K562 (cell line): Measurements from ENCODE around the gene DHX32. TPM values are rescaled to one million over a fixed set of nuclear protein-coding genes. Genes with fewer than 3 reads are reported as not detected.
A peak's percentile ranks its signal among the peaks of the same experiment; 100 is the strongest.

Experiments
- ATF7 ChIP-seq: fragments of 450-650 bp; IDR thresholded peaks from 2 replicates; pipeline ENCODE4 v1.7.1; 2014; ENCODE audit warnings: mild to moderate bottlenecking, moderate library complexity
- BCLAF1 ChIP-seq, 2 experiments: fragments of 450-650 bp in 1 of 2; IDR thresholded peaks; 2 replicates each; pipeline ENCODE4 v1.6.1; 2011 to 2017; ENCODE audit warnings: low read depth in 2 of 2, antibody characterized with exemption in 1 of 2, borderline replicate concordance in 1 of 2, low read length in 1 of 2, mild to moderate bottlenecking in 1 of 2, mixed read lengths in 1 of 2; ENCODE audit not compliant: control insufficient read depth in 1 of 2
- HNRNPH1 ChIP-seq: fragments of 200-400 bp; formaldehyde crosslinking; optimal IDR thresholded peaks from 2 replicates; pipeline ENCODE3; 2017; ENCODE audit warnings: low read depth, mild to moderate bottlenecking, low read length, moderate library complexity
- KAT7 ChIP-seq: sonication (generic); formaldehyde crosslinking; IDR thresholded peaks from 2 replicates; pipeline ENCODE4 v1.8.0; 2022; ENCODE audit warnings: missing genetic modification reagents, mild to moderate bottlenecking, borderline replicate concordance
- MXI1 ChIP-seq: IDR thresholded peaks from 2 replicates; pipeline ENCODE4 v1.6.1; 2011; ENCODE audit warnings: low read depth, mild to moderate bottlenecking, improper control_type of control experiment, low read length
- POLR2B ChIP-seq: fragments of 450-650 bp; IDR thresholded peaks from 2 replicates; pipeline ENCODE4 v1.6.1; 2018; ENCODE audit warnings: low read depth; ENCODE audit not compliant: partially characterized antibody
- RB1 ChIP-seq: fragments of 450-650 bp; IDR thresholded peaks from 2 replicates; pipeline ENCODE4 v1.6.1; 2017; ENCODE audit warnings: low read depth, mild to moderate bottlenecking
- RBBP5 ChIP-seq: fragments of 200-600 bp; sonication (generic); IDR thresholded peaks from 2 replicates; pipeline ENCODE4 v1.6.1; 2012; ENCODE audit warnings: borderline replicate concordance, mild to moderate bottlenecking, low read length, control low read depth, inconsistent platforms; ENCODE audit not compliant: insufficient read depth, poor library complexity, severe bottlenecking
- RBFOX2 ChIP-seq: fragments of 200-400 bp; formaldehyde crosslinking; IDR thresholded peaks from 2 replicates; pipeline ENCODE4 v1.6.1; 2017; ENCODE audit warnings: low read depth, mild to moderate bottlenecking, low read length, moderate library complexity
- RCOR1 ChIP-seq, 2 experiments: IDR thresholded peaks; 2 replicates each; pipeline ENCODE4 v1.6.1; 2012; ENCODE audit warnings: low read depth in 2 of 2, low read length in 2 of 2, borderline replicate concordance in 1 of 2, improper control_type of control experiment in 1 of 2
- SIX5 ChIP-seq, 2 experiments: IDR thresholded peaks; 2 replicates each; pipeline ENCODE4 v1.6.1; 2011; ENCODE audit warnings: low read length in 2 of 2, borderline replicate concordance in 1 of 2, low read depth in 1 of 2, mild to moderate bottlenecking in 1 of 2, moderate library complexity in 1 of 2; ENCODE audit not compliant: insufficient read depth in 1 of 2
- TCF7L2 ChIP-seq: fragments of 150-350 bp; IDR thresholded peaks from 2 replicates; pipeline ENCODE4 v1.6.1; 2016; ENCODE audit warnings: low read depth, mild to moderate bottlenecking, low read length, moderate library complexity
- TEAD1 ChIP-seq, 2 experiments: fragments of 450-650 bp in 1 of 2; sonication (generic) in 1 of 2; formaldehyde crosslinking; IDR thresholded peaks; 2 replicates each; pipeline versions ENCODE4 v1.4.0 to v1.8.0; 2020 to 2022; ENCODE audit warnings: mild to moderate bottlenecking in 2 of 2, missing genetic modification reagents in 1 of 2
- ZBTB7A ChIP-seq: IDR thresholded peaks from 2 replicates; pipeline ENCODE4 v1.6.1; 2011; ENCODE audit warnings: low read depth, mild to moderate bottlenecking, low read length, moderate library complexity, borderline replicate concordance; ENCODE audit not compliant: control insufficient read depth
- polyA plus RNA-seq, 8 experiments: library from polyadenylated mRNA; depleted of rRNA in 4 of 8; stranded (reverse) in 5 of 8; unstranded in 3 of 8; fragments of >200 nt; fragmentation: Nextera tagmentation in 2 of 8; fragmentation: Illumina TruSeq in 1 of 8; extraction: Ambion mirVana in 2 of 8; extraction: Trizol in 1 of 8; gene quantifications; 2 replicates each; pipeline versions ENCODE4 v1.2.1 to v1.2.3, GENCODE V29; 2011 to 2014; ENCODE audit warnings: inconsistent platforms in 1 of 8, missing spikeins in 1 of 8
- total RNA-seq, 7 experiments: library from RNA; depleted of rRNA in 6 of 7; stranded (reverse); fragments of >200 nt in 6 of 7; fragmentation: Illumina TruSeq in 2 of 7; extraction: Trizol in 2 of 7; gene quantifications; 2 replicates each; pipeline versions ENCODE4 v1.2.1 to v1.2.3, GENCODE V29; 2011 to 2021; ENCODE audit warnings: low replicate concordance in 1 of 7
- TF ChIP-seq, protein P1 (sequence below): fragments of 450-650 bp; formaldehyde crosslinking; IDR thresholded peaks from 2 replicates; pipeline ENCODE4 v1.4.0; 2020; ENCODE audit warnings: mild to moderate bottlenecking, moderate library complexity
- TF ChIP-seq, protein P2 (sequence below): sonication (generic); formaldehyde crosslinking; IDR thresholded peaks from 2 replicates; pipeline ENCODE4 v1.8.0; 2023; ENCODE audit warnings: mild to moderate bottlenecking, missing genetic modification reagents

Gene DHX32
- total and polyA plus RNA-seq, 9 of the 15 experiments (the other 6 are each of a cell fraction or from before 2014, with no cell fraction given) = 5.8 to 23.5 (median 17.5) TPM

DNA sequence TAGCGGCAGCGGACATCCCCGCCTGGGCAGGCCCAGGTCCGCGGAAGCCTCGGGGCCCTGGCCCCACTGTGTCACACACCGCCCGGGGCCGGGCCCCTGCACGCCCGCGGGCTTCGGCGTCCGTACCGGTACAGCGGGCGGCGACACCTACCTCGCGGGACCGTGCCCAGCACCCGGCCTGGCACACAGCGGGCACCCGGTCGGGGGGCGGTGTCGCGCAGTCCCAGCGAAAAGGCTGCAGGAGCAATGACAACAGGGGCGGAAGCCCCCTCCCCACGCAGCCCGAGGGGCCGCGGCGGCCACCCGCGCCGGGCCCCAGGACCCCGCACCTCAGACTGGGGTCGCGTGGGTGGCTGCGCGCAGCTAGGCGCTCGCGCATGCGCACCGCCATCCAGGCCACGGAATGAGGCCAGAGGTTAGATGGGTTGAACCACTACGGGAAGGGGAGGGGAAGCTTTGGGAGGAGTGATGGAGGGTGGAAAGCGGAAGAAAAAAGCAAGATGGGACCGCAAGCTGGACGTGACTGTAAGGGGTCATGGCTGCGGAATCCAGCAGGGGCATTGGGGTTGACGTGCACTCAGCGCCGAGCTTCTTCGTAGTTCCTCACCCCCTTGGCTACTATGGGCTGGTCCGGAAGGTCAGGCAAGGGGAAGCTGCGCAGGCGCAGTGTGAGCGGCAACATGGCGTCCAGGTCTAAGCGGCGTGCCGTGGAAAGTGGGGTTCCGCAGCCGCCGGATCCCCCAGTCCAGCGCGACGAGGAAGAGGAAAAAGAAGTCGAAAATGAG is 58.0 kb downstream of the DHX32 start, which contains the start of the genes BCCIP and UROS (continued):
- TF ChIP-seq BCLAF1 (IDR thresholded peaks at IDR 0.05; ENCODE audit: borderline replicate concordance in 1 of 2, control insufficient read depth in 1 of 2, low read depth in 2 of 2, low read length in 1 of 2) (peak in 1 of 2 experiments; percentile 99; a peak in 2 of 4 replicates), HNRNPH1 (no peak), POLR2B (peak; percentile 63), RB1 (peak; percentile 24; the same call in 1 of the 2 replicates), MXI1 (peak; percentile 64; the same call in 1 of the 2 replicates), SIX5 (IDR thresholded peaks at IDR 0.05; ENCODE audit: borderline replicate concordance in 1 of 2, insufficient read depth in 1 of 2, low read depth in 1 of 2, low read length in 2 of 2) (peak; percentile 21 to 47; a peak in 3 of 4 replicates), RCOR1 (IDR thresholded peaks at IDR 0.05; ENCODE audit: borderline replicate concordance in 1 of 2, low read depth in 2 of 2, low read length in 2 of 2) (no peak), RBBP5 (peak; percentile 70), ATF7 (peak; percentile 100), RBFOX2 (peak; percentile 80), ZBTB7A (peak; percentile 62; the same call in 1 of the 2 replicates), KAT7 (0 out of 2 replicates have a peak, but pooled peaks have one; percentile 56), TEAD1 (CRISPR knock-in tag; IDR thresholded peaks at IDR 0.05) (peak in 1 of 2 experiments; percentile 67; a peak in 2 of 4 replicates), TCF7L2 (peak; percentile 91)
- TF ChIP-seq, protein P1, sequence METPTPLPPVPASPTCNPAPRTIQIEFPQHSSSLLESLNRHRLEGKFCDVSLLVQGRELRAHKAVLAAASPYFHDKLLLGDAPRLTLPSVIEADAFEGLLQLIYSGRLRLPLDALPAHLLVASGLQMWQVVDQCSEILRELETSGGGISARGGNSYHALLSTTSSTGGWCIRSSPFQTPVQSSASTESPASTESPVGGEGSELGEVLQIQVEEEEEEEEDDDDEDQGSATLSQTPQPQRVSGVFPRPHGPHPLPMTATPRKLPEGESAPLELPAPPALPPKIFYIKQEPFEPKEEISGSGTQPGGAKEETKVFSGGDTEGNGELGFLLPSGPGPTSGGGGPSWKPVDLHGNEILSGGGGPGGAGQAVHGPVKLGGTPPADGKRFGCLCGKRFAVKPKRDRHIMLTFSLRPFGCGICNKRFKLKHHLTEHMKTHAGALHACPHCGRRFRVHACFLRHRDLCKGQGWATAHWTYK = peak; percentile 95
- TF ChIP-seq, protein P2, sequence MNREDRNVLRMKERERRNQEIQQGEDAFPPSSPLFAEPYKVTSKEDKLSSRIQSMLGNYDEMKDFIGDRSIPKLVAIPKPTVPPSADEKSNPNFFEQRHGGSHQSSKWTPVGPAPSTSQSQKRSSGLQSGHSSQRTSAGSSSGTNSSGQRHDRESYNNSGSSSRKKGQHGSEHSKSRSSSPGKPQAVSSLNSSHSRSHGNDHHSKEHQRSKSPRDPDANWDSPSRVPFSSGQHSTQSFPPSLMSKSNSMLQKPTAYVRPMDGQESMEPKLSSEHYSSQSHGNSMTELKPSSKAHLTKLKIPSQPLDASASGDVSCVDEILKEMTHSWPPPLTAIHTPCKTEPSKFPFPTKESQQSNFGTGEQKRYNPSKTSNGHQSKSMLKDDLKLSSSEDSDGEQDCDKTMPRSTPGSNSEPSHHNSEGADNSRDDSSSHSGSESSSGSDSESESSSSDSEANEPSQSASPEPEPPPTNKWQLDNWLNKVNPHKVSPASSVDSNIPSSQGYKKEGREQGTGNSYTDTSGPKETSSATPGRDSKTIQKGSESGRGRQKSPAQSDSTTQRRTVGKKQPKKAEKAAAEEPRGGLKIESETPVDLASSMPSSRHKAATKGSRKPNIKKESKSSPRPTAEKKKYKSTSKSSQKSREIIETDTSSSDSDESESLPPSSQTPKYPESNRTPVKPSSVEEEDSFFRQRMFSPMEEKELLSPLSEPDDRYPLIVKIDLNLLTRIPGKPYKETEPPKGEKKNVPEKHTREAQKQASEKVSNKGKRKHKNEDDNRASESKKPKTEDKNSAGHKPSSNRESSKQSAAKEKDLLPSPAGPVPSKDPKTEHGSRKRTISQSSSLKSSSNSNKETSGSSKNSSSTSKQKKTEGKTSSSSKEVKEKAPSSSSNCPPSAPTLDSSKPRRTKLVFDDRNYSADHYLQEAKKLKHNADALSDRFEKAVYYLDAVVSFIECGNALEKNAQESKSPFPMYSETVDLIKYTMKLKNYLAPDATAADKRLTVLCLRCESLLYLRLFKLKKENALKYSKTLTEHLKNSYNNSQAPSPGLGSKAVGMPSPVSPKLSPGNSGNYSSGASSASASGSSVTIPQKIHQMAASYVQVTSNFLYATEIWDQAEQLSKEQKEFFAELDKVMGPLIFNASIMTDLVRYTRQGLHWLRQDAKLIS (CRISPR knock-in tag) = 0 out of 2 replicates have a peak, but pooled peaks have one; percentile 55
